Upper lobe of left lung (tissue), 4 donors: ENCODE results near the gene RASSF6.
A peak's percentile ranks its signal among the peaks of the same experiment; 100 is the strongest.

Source experiments
- POLR2A ChIP-seq, 4 donors: fragments of 450-650 bp; IDR thresholded peaks; one replicate each; pipeline ENCODE4 v1.5.1; 2016 to 2017; ENCODE audit warnings: antibody characterized with exemption in 4 of 4, mild to moderate bottlenecking in 2 of 4
- TF ChIP-seq, protein P1 (sequence below), 6 experiments: fragments of 450-650 bp in 4 of 6; fragments of 200-600 bp in 2 of 6; sonication (generic) in 2 of 6; IDR thresholded peaks; one replicate each; pipeline ENCODE4 v1.5.1; 2016 to 2019; ENCODE audit warnings: antibody characterized with exemption in 6 of 6

DNA sequence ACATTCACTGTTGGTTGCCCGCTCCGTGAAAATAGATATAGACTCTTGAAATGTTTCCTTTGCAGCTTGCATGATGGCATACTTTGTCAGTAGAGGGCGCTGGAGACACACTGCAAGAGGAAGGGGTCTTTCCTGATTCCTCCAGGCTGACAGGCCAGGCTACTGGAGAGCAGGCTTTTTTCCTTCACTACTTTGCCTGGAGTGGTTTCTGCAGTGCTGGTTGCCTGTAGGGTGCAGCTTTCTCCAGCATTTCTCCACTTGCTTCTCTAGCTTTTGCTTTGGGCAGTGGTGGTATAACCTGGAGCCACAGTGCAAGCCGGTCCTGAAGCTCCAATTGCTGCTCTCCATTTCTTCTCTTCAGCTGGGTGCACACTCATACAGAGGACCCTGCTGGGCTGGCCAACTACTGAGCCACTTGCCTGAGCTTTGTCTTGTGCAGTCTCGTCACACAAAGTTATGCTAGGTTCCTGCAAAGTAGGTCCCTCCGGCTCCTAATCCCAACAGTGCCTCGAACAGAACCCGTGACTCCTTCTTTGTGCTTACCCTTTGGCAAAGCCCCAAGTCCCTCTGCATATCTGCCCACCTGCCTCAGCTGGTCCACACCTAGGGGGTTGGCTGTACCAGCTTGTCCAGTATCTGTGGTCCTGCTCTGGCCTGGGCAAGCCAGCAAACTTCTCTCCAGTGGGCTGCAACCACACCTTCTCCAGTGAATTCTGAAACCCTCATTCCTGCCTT lies 46.3 kb downstream of the RASSF6 start:
- TF ChIP-seq, protein P1, sequence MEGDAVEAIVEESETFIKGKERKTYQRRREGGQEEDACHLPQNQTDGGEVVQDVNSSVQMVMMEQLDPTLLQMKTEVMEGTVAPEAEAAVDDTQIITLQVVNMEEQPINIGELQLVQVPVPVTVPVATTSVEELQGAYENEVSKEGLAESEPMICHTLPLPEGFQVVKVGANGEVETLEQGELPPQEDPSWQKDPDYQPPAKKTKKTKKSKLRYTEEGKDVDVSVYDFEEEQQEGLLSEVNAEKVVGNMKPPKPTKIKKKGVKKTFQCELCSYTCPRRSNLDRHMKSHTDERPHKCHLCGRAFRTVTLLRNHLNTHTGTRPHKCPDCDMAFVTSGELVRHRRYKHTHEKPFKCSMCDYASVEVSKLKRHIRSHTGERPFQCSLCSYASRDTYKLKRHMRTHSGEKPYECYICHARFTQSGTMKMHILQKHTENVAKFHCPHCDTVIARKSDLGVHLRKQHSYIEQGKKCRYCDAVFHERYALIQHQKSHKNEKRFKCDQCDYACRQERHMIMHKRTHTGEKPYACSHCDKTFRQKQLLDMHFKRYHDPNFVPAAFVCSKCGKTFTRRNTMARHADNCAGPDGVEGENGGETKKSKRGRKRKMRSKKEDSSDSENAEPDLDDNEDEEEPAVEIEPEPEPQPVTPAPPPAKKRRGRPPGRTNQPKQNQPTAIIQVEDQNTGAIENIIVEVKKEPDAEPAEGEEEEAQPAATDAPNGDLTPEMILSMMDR (IDR thresholded peaks at IDR 0.05), result peak in 5 of 6 experiments; percentile 38 to 71 (median 64)
- no peak for TF ChIP-seq POLR2A (IDR thresholded peaks at IDR 0.05)
